Right ventricle myocardium superior (tissue), 1 donor: ENCODE measurements around the gene SNX3. TPM values are rescaled to one million over a fixed set of nuclear protein-coding genes. Genes with fewer than 3 reads are reported as not detected.

Source experiments
- ATAC-seq: fragments of 200-7000 bp; cut with Tn5 transposase; one replicate; pipeline ENCODE4 v1.9.1; 2020; ENCODE audit warnings: mild to moderate bottlenecking; ENCODE audit not compliant: poor library complexity
- DNase-seq: peaks from one replicate; pipeline ENCODE4 v3.0.0-alpha.2; 2020
- intact Hi-C: fragments of 100-400 bp; cut with DNase I; formaldehyde crosslinking; loops from one replicate; pipeline ENCODE4 v1.11.2; 2022
- total RNA-seq: library from RNA; stranded (reverse); fragmentation: NEBNext Ultra II Directional; extraction: Animal tissue kit (Norgen Biotek cat#: 25700); gene quantifications from one replicate; pipeline ENCODE4 v1.2.1, GENCODE V29; 2021
- donor health status: DM: no; HTN: yes; CAD: no; lungs with severe emphysema.

The SNX3 gene
- total RNA-seq, 1 donor from 2014 or later: 269 TPM

DNA sequence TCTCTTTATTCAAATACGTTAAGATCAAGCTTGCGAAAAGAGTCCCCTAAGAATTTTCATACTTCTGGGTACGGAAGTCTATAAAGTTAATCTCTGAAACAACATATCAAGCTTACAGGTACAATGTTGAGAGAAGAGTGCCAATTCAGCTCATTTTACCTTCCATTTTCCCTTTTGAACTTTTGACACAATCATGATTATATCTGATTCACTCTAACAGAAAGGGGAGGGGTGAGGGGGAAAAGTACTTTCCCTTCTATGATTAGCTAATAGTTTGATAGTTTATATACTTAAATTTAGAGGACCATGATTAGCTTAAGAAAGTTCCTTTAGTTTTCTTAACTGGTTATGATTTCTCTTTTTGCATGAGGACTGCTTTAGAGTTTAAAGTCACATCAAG lies 33.5 kb downstream of the SNX3 start:
- ATAC-seq: no peak
- intact Hi-C loops: no loop called here
- no peak for DNase-seq

DNA sequence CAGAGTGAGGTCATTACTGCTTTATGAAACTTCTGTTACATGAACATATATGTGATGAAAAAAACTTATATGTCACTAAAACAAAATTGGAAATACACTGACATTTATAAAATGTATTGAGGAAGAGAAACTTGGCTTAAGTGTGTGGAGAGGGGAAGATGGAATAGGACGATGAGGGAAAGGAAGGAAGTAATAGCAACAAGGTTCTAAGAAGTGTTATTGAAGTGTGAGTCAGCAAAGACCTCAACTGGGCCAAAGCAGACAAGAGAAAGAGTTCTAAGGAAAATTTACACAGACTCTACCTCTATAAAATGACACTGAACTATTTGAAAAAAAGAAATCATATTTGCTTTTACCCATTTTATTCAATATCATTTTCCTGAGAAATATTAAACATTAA lies 38.3 kb downstream of the SNX3 start:
- ATAC-seq (no peak), DNase-seq (no peak)
- intact Hi-C loops: no loop called here

DNA sequence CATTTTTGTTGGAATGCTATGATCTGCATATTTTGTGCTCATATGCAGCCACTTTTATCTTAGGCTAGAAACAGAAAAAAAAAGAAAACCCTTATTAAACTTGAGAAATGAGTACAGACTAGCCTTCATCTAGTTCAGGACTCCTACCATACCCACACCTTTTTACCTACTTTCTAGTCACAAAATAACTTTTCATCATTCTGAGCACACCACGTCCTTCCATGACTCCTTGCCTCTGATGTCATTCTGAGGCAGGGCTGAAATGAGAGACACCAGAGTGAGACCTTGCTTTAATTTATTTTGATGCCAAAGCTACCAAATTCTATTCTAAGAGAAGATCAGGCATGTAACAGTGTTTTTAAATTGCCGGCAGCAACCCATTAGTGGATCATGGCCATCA lies 38.8 kb downstream of the SNX3 start:
- DNase-seq: no peak
- intact Hi-C loops: no loop called here

DNA sequence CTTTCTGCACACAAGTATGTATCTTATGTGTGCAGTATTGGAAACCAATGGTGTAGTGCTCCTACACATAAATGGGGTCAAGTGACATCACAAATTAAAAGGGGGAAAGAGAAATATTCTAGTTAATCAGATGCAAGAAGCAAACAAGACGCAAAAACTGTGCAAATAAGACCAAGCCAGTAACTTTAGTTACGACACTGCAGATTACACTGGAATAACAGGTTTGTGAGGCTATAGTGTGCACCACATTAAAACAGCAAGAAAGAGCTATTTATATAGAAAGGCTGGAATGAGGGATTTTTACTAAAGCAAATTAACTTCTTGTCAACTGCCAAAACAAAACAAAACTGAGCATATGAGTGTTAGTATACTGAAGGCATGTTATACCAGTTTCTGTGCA lies 49.2 kb downstream of the SNX3 start:
- DNase-seq (no peak), ATAC-seq (no peak)
- intact Hi-C loops: no loop called here

More for the DNA sequence above, 38.8 kb downstream of the SNX3 start:
- ATAC-seq: no peak

DNA sequence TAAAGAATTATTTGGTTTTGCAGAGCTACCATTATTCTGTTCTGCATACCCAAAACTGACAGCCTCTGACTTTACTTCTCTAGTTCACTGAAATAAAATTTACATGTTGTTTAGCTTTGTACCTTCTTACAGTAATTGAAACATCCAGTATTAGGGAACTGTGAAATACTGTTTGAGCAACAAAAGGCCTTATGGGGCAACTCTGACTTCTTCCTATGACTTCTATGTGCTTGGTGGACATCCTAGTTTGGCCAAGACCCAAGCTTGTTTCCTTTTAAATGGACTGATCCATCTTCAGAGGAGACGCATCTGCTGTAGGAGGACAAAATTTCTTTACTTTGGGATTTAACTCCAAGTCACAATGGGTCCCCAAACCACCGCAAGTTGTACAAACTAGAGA lies 50.3 kb downstream of the SNX3 start:
- ATAC-seq (no peak), DNase-seq (no peak)
- intact Hi-C loops: no loop called here

DNA sequence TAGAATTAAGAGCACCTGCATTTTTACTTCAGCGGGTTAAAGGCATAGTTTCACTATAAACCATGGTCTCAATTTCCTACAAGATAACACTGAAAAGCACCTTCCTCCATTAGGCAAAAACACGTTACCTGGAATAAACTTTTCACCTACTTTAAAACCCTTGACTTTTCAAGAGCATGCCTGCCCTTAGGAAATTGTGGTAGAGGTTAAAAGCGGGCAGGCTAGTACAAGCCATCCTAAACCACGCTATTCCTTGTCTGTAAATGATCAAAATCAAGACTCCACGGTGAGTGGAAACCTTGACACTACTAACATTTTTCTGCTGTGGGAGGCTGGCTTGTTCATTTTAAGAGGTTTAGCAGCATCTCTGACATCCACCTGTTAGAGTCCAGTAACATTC lies 51.1 kb downstream of the SNX3 start:
- intact Hi-C loops: no loop called here
- no peak for ATAC-seq
- DNase-seq: no peak

DNA sequence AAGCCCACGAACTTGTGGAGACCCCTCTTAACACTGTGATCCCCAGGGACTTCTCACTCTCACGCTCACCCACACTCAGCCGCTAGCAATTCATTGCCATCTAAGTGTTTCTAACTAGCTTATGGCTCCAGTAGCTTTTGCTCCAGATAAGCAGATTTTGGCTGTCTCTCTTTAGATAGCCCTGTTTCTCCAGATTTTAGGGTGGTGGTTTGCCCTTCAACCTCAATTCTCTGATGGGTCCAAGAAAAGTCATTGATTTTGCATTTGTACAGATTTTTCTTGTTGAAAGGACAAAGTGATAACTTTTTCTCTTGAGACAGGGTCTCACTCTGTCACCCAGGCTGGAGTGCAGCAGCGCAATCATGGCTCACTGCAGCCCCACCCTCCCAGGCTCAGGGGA lies 53.8 kb downstream of the SNX3 start:
- DNase-seq (no peak), ATAC-seq (no peak)
- intact Hi-C loops: no loop called here

DNA sequence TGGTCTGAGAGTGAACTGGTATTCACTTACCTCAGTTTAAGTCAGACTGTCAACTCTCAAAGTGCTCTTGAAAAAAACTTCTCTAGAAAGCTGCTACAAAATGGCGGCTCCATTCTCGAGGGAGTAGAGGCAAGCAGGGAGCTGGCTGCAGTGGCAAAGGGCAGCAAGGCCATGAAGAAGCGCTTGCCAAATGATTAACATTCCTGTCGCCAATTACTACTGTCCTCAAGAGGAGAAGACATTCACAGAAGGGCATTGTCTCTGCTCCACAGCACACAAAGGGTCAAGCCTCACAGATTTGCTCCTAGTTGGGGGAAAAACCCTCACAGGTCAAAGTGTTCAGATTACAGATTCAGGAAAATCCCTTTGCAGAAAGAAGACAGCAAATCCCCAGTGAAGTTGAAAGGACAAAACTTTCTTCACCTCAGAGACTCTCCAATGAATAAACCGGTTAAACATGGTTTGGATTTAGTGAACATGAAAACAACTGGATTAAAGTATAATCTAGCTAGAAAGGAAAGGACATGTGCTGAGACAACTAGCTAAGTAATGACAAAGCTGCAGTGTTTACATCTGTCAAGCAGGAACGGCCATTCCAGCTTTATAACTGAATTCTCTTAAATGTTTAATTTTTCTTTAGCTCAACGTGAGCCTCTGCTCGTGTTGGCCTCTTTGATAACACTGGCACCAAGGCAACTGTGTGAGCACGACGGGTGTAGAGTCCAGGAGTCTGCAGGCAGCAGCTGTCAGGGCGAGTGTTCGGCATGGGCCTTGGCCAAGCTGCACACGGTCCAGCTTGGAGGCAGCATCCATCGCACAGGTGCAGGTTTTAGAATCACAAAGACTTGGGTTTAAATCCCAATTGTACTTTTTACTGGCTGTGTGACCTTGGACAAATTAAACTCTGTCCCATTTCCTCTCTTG lies 57.4 kb downstream of the SNX3 start:
- no peak for ATAC-seq
- no peak for DNase-seq
- intact Hi-C loops: no loop called here

DNA sequence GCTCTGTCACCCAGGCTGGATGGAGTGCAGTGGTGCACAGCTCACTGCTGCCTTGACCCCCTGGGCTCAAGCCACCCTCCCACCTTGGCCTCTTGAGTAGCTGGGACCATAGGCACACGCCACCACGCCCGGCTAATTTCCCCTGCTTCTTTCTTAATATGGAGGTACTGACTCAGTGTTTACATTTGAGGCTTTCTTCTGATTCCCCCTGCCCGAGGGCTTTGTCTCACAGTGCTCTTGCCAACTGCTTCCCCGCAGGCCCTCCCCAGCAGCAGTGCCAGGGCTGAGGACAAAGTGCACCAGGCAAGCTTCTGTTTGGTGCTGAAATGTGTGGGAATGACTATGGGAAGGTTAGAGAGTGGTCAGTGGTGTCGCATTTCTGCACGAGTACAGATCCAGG lies 60.2 kb downstream of the SNX3 start:
- ATAC-seq: no peak
- no peak for DNase-seq

DNA sequence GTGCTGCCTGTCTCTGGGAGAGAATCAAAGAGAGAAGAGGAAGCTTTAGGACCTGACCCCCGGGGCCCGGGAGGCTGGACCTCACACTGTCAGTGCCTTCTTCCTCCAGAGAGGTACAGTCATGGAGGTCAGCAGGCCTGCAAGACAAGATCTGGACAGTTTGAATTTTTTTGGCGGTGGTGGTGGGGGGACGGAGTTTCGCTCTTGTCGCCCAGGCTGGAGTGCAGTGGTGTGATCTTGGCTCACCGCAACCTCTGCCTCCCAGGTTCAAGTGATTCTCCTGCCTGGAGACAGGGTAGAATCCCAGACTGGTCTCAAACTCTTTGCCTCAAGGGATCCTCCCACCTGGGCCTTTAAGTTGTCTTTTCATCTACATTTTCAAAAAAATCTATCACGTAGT lies 60.7 kb downstream of the SNX3 start:
- intact Hi-C loops: no loop called here
- ATAC-seq (no peak), DNase-seq (no peak)

More for the DNA sequence above, 60.2 kb downstream of the SNX3 start:
- intact Hi-C loops: no loop called here

DNA sequence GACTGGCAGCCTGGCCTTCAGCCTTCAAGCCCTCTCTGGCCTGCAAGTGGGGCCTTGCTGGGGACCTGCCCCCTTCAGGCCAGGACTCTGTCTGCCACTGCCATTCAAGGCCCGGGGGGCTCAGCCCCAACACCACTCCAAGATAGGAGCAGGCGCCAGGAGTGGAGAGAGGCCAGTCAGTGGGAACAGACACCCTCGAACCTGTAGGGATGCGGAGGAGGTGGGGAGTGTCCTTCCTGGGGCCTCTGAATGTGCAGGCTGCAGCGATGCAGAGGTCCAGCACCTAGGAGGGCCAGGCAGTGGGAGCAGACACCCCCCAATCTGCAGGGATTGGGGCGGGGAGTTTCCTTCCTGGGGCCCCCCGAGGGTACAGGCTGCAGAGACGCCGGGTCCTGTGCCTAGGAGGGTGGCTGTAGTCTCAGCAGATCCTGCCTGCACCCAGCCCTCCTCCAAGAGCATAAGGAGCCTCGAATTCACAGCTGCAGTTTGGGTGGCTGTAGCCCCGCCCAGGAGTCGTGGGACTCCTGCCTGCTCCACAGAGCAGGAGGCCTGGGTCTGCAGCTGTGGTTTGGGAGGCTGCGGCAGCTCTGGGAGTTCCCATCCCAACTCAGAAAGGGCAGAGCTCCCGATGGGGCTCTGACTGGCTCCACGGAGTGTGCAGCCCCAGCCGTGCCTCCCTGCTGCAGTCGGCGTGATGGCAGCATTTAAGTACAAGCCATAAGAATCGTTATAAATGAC lies 61.9 kb downstream of the SNX3 start:
- ATAC-seq (no peak), DNase-seq (no peak)
- intact Hi-C loops: no loop called here

DNA sequence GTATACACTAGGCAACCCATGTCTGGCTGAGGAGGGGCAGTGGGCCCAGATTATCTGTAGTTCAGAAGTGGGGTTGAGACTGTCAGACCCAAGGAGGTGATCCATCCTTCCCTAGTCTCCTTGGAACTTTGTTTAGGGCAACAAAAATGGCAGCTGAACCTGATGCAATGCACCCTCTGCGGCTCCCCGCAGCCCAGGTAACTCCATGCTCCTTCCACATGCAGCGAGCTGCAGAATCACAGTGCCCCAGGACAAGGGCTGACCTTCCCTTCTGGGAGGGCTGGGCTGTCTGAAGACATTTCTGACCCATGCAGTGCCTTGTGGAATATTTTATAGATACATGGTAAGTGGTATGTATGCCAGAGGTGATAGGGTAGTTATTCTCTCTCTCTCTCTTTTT lies 65.6 kb downstream of the SNX3 start:
- DNase-seq (no peak), ATAC-seq (no peak)
- intact Hi-C loops: no loop called here

DNA sequence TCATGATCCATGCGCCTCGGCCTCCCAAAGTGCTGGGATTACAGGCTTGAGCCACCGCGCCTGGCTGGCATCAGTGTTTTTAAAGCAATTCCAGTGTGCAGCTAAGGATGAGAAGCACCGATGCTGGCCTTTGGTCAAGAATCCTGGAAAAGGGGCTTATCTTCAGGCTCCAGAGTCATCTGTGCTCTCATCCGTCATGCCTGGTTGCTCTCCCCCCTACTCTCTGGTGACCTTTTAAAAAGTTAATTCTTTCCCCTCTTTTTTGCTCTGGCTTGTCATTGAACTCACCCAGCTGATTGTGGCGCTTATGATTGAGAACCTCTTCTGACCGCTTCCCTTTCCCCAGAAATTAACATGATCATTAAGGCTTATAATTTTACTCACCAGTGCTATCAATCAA lies 66.3 kb downstream of the SNX3 start:
- DNase-seq (no peak), ATAC-seq (no peak)
- intact Hi-C loops: no loop called here

DNA sequence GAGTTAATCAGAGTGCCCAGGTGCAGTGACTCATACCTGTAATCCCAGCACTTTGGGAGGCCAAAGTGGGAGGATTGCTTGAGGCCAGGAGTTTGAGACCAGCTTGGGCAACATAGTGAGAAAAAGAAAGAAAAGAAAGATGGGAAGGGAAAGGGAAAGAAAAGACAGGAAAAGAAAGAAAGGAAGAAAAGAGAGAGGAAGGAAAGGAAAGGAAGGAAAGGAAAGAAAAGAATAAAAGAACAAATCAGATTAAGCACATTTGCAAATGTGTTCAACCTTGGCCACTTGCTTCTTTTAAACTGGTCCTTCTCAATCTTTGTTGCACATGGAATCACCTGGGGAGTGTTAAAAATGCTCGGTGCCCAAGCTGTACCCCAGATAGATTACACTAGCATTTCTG lies 67.0 kb downstream of the SNX3 start:
- ATAC-seq: no peak
- intact Hi-C loops: no loop called here
- no peak for DNase-seq

DNA sequence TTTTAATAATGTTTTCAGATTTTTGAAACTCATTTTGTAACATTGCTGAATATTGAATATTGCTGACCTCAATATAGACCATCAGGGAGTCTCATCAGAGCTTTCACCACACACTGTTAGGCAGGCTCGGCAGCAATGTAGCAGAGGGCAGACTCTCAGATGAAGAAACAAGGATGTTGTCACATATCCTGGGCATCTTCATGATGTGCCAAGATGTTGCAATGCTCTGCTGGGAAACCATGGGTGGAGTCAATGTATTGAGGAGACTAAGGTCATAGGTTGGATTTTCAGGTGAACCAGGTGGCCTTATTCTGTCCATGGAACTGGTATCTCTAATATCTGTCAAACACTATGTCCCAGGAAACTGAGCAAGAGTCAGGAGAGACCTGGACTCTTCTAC lies 67.7 kb downstream of the SNX3 start:
- no peak for DNase-seq
- intact Hi-C loops: no loop called here
- no peak for ATAC-seq

DNA sequence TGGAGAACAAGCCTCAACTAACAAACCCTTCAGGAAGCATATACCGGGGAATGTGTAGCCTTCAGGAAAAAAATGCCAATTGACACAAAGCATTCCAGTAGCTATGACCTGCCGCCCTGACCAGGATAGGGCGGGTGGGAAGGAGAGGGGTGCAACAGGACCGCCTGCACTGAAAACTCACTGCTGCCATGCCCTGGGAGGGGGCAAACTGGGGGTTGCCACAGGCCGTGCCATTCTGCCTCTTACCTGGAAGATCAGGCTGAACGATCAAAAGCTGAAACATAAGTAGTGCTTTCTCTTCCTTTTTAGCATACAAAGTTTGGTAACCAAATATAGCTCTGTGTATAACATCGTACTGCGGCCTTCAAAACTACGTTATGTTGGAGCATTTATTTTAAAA lies 73.3 kb downstream of the SNX3 start:
- ATAC-seq (no peak), DNase-seq (no peak)
- intact Hi-C loops: no loop called here

DNA sequence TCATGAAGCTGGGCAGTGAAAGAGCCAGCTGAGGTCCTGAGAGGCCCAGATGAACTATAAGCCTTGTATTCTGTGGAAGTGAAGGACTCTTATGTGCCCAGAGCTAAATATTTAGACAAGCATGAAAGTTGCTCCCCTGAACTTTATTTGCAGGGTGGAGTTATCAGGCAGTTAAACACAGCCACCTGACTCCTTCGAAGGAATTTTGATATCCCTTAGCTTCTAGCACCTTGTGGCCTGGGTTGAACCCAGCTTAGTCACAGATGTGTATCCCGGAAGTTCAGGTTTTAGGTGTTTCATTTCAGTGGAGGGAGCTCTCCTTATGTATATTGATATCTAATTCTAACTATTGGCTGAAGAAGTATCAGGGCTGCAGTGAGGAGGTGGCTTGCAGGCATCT lies 74.6 kb downstream of the SNX3 start:
- no peak for DNase-seq
- ATAC-seq: no peak
- intact Hi-C loops: no loop called here

DNA sequence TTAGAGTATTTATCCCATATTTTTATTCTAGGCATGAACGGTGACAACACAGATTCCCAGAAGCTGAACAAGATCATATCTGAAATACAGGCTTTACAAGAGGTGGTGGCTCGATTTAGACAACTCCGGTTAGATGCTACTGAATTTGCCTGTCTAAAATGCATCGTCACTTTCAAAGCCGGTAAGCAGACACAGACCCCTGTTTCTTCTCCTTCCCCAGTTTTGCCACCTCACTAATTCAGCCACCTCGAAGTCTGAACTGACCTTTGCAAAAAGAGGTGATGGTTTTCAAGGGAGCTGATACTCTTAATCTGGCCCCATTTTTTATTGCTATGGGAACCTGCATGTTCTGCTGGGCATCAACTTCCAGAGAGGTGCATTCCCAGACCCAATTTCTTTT lies 80.1 kb downstream of the SNX3 start:
- DNase-seq (no peak), ATAC-seq (no peak)
- intact Hi-C loops: no loop called here

DNA sequence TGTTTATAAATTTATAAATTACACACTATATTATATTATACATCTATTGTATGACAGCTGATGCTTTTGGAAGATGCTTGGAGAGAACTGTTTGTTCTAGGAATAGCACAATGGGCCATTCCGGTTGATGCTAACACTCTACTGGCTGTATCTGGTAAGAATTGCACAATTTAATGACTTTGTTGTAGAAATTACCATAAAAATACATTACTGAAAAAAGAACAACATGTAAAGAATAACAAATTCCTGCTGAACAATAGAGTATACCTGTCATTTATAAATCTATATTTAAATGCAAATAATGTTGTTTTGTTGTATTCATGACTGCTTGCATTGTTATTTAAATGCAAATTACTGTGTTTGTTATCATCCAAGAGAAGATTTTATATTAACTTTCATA lies 80.6 kb downstream of the SNX3 start:
- DNase-seq: no peak
- intact Hi-C loops: no loop called here
- ATAC-seq: no peak

DNA sequence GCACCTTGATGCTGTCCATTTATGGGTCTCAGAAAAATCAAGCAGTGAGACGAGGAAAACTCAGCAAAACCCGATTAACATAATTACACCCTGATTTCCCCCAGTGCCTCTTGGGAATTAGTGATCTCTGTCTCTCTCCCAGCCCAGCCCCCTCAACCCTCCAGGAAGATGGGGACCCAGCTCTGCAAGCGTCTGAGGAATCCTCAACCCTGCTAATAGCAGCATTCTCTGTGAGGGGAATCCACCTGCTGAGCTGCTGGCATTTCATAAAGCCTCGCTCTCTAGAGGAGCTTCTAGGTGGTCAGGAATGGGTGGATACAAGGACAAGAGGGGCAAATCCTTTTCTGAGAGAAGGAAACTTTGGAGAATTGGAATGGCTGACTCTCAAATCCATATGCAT lies 81.1 kb downstream of the SNX3 start:
- intact Hi-C loops: no loop called here
- no peak for DNase-seq
- ATAC-seq: no peak
